Stimulated activated memory B cell treated with anti-CD40 and anti-IgM and Interleukin-4, amounts not matched to agents 10 μg/mL and 1 μg/mL and 100 μg/mL, for 72 hours (primary cell): Measurements from ENCODE around the gene HIF1AN.

Experiments
- ATAC-seq: fragments of 150-1000 bp; cut with Tn5 transposase; 2 replicates; pipeline ENCODE4 v1.10.0; 2021
- H3K27ac Mint-ChIP-seq: one replicate; pipeline ENCODE4 v1.8.0; 2022; ENCODE audit warnings: mild to moderate bottlenecking, mixed read lengths
- H3K27me3 Mint-ChIP-seq: one replicate; pipeline ENCODE4 v1.8.0; 2022; ENCODE audit warnings: mixed read lengths
- H3K36me3 Mint-ChIP-seq: one replicate; pipeline ENCODE4 v1.8.0; 2022; ENCODE audit warnings: mixed read lengths
- H3K4me1 Mint-ChIP-seq: one replicate; pipeline ENCODE4 v1.8.0; 2022; ENCODE audit warnings: mixed read lengths
- H3K4me3 Mint-ChIP-seq: one replicate; pipeline ENCODE4 v1.8.0; 2022; ENCODE audit warnings: mild to moderate bottlenecking, moderate library complexity, mixed read lengths
- H3K9me3 Mint-ChIP-seq: one replicate; pipeline ENCODE4 v1.8.0; 2022; ENCODE audit warnings: mixed read lengths

HIF1AN gene

GRCh38 chr10:100534726-100535125 is 1.0 kb upstream of the HIF1AN start:
- H3K4me3 Mint-ChIP-seq, result no peak overlapping the region
- no peaks in the 10 kb centered on the region for H3K27me3 Mint-ChIP-seq
- H3K4me1 Mint-ChIP-seq, result peaks cover 7% of the 10 kb centered on the region
- no peak overlapping the region for H3K27ac Mint-ChIP-seq
- no peaks in the 10 kb centered on the region for H3K9me3 Mint-ChIP-seq
- ATAC-seq, result no peak
- H3K36me3 Mint-ChIP-seq, result peaks cover 6% of the 10 kb centered on the region

- H3K9me3 Mint-ChIP-seq, result no peaks in the 10 kb centered on the region
- H3K4me3 Mint-ChIP-seq, result no peak overlapping the region
- no peak overlapping the region for H3K27ac Mint-ChIP-seq
- peaks cover 9% of the 10 kb centered on the region for H3K36me3 Mint-ChIP-seq
- H3K27me3 Mint-ChIP-seq, result no peaks in the 10 kb centered on the region
- peak; percentile 2 for ATAC-seq
- peaks cover 1% of the 10 kb centered on the region for H3K4me1 Mint-ChIP-seq
Measured at GRCh38 chr10:100535338-100535714, 417 bp upstream of the HIF1AN start.

- Mint-ChIP-seq H3K4me3 (peak overlapping the region; percentile 28), H3K9me3 (no peaks in the 10 kb centered on the region), H3K36me3 (peaks cover 26% of the 10 kb centered on the region), H3K4me1 (no peaks in the 10 kb centered on the region), H3K27ac (no peak overlapping the region), H3K27me3 (no peaks in the 10 kb centered on the region)
- ATAC-seq, result no peak
Measured at GRCh38 chr10:100537475-100537874, 1.7 kb downstream of the HIF1AN start.

DNA sequence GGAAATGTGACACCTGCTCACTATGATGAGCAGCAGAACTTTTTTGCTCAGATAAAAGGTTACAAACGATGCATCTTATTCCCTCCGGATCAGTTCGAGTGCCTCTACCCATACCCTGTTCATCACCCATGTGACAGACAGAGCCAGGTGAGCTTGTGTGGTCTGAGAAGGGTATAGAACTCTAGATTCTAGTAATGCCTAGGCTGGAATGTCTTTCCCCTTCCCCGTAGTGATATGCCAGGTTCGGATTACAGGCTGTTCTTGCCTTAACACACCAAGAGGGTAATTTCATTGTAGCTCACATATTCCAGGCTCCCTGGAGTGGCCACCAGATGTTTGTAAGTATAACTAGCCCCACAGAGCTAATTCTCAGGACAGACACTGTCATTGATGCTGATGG is 9.2 kb downstream of the HIF1AN start:
- no peak for ATAC-seq
- H3K9me3 Mint-ChIP-seq, result no peaks in the 10 kb centered on the region

GRCh38 chr10:100551196-100551595 is 15.5 kb downstream of the HIF1AN start:
- H3K27ac Mint-ChIP-seq, result no peak overlapping the region
- peaks cover 30% of the 10 kb centered on the region for H3K4me1 Mint-ChIP-seq
- no peaks in the 10 kb centered on the region for H3K27me3 Mint-ChIP-seq
- peaks cover 66% of the 10 kb centered on the region for H3K36me3 Mint-ChIP-seq
- ATAC-seq, result peak; percentile 69
- no peak overlapping the region for H3K4me3 Mint-ChIP-seq
- H3K9me3 Mint-ChIP-seq, result no peaks in the 10 kb centered on the region

More for the DNA sequence above, 9.2 kb downstream of the HIF1AN start:
- Mint-ChIP-seq H3K4me1 (no peaks in the 10 kb centered on the region), H3K4me3 (no peak overlapping the region), H3K36me3 (peaks cover 88% of the 10 kb centered on the region), H3K27ac (no peak overlapping the region), H3K27me3 (no peaks in the 10 kb centered on the region)

- Mint-ChIP-seq H3K27me3 (no peaks in the 10 kb centered on the region), H3K9me3 (no peaks in the 10 kb centered on the region), H3K27ac (no peak overlapping the region), H3K4me1 (peaks cover 30% of the 10 kb centered on the region), H3K36me3 (peaks cover 64% of the 10 kb centered on the region), H3K4me3 (no peak overlapping the region)
- ATAC-seq, result no peak
Measured at GRCh38 chr10:100551738-100552137, 16.0 kb downstream of the HIF1AN start.

DNA sequence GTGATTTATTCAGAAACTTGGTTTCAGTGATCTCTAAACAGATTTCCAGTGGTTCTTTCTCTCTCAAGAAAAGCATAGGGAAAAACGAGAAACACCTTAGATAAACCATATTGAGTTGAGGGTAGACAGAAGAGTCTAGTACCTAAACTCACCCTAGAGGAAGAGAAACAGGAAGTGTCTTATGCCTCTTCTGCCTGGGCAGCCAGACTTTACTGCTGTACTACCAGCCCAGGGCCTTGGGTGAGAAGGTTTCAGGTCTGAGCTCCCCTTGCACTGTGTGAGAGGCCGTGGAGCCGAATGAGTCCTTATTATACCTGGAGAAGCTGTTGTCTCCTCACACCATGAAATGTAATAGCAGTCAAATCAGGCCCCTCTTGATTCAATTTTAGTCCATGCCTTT is 18.2 kb downstream of the HIF1AN start:
- Mint-ChIP-seq H3K9me3 (no peaks in the 10 kb centered on the region), H3K4me3 (no peak overlapping the region), H3K4me1 (peaks cover 30% of the 10 kb centered on the region), H3K27ac (no peak overlapping the region), H3K36me3 (peaks cover 55% of the 10 kb centered on the region), H3K27me3 (no peaks in the 10 kb centered on the region)
- no peak for ATAC-seq

DNA sequence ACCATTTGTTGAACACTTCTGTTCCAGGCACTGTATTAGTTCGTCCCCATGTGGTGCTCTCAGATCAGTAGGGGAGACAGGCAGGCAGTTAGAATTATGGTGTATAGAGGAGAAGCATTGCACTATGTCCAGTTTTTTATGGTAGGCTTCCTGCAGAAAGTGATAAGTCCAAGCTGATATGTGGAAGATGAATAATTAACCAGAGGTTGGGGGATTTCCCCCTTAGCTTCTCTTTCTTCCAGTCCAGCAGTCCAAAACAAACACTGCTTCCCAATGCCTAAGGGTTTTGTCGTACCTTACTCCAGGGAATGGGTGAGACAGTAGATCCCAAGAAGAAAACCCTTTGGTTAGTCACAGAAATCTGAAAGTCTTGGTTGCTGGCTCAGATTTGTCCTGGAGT is 19.2 kb downstream of the HIF1AN start:
- H3K9me3 Mint-ChIP-seq, result no peaks in the 10 kb centered on the region
- no peak for ATAC-seq
- no peaks in the 10 kb centered on the region for H3K27me3 Mint-ChIP-seq
- H3K27ac Mint-ChIP-seq, result no peak overlapping the region
- H3K4me3 Mint-ChIP-seq, result no peak overlapping the region
- H3K4me1 Mint-ChIP-seq, result peaks cover 30% of the 10 kb centered on the region
- peaks cover 46% of the 10 kb centered on the region for H3K36me3 Mint-ChIP-seq

GRCh38 chr10:100560248-100560647 is 24.5 kb downstream of the HIF1AN start:
- H3K27me3 Mint-ChIP-seq, result peaks cover 34% of the 10 kb centered on the region
- H3K27ac Mint-ChIP-seq, result no peak overlapping the region
- no peak overlapping the region for H3K4me3 Mint-ChIP-seq
- no peak for ATAC-seq
- H3K36me3 Mint-ChIP-seq, result peaks cover 28% of the 10 kb centered on the region
- H3K4me1 Mint-ChIP-seq, result peaks cover 7% of the 10 kb centered on the region
- no peaks in the 10 kb centered on the region for H3K9me3 Mint-ChIP-seq

GRCh38 chr10:100561005-100561404 is 25.3 kb downstream of the HIF1AN start:
- no peaks in the 10 kb centered on the region for H3K9me3 Mint-ChIP-seq
- H3K27me3 Mint-ChIP-seq, result peaks cover 41% of the 10 kb centered on the region
- ATAC-seq, result no peak
- H3K4me1 Mint-ChIP-seq, result peaks cover 7% of the 10 kb centered on the region
- no peak overlapping the region for H3K4me3 Mint-ChIP-seq
- H3K27ac Mint-ChIP-seq, result no peak overlapping the region
- peaks cover 23% of the 10 kb centered on the region for H3K36me3 Mint-ChIP-seq

DNA sequence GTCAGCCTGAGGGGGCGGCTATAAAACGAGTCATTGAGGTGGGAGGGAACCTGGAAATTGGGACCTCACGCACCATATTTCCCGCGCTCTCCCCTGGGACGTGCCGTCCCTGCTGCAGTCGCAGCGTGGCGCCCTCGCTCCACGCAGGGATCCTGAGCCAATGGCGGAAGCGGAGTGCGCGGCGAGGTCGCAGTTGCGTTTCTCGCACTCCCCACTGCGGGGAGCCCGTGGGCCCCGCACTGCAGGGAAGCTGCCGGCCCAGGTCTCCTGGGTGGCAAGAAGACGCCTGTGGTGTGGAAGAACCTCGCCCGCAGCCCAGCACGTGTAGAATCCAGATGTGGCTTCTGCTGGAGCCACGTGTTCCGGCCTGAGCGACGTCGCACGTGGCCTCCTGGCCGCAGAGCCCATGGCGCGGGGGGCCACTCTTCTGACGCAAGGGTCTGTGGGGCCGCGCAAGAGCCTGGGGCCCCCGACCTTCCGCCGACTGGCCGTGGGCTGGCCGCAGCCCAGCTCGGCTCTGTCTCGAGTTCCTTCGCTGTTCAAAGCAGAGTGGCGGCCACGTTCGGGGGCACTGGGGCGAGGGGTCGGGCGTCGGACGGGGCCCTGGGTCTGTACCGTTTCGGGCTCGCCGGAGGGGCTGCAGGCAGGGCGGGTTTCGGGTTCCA is 26.4 kb downstream of the HIF1AN start:
- Mint-ChIP-seq H3K36me3 (peaks cover 16% of the 10 kb centered on the region), H3K4me1 (peaks cover 7% of the 10 kb centered on the region), H3K4me3 (no peak overlapping the region), H3K27ac (no peak overlapping the region), H3K27me3 (peaks cover 52% of the 10 kb centered on the region), H3K9me3 (no peaks in the 10 kb centered on the region)
- ATAC-seq, result peak; percentile 81

DNA sequence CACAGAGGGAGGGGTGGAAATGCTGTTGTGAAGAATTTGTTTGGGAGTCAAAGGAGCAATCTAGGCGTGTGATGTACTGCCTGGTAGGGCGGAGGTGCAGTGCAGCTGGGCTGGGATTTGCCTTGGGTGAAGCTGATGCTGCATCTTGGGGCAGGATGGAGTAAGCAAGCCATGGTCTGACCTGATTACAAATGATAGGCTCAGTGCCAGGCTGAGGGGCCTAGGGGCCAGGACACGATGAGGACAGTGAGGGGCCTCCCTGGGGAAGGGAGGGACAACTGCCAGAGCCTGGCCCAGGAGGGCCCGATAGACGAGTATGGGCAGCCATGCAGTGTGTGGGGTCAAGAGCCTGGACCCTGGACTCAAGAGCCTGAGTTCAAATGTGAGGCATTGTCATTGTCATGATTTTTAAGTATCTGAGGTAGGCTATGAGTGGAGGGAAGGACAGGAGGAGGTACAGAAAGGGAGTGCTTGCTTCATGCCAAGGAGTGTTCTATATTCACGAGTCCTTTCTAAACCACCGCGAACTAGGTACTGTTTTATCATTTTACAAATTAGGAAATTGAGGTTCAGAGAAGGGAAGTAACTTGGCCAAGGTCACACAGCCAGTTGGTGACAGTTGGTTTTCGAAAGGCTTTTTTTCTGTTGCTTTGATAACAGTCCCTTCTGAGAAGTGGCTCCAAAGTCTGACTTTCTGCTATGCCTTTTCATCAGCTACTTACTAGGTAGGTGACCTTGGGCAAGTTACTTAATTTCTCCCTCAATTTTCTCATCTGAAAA is 29.7 kb downstream of the HIF1AN start:
- H3K4me1 Mint-ChIP-seq, result peaks cover 7% of the 10 kb centered on the region
- no peaks in the 10 kb centered on the region for H3K9me3 Mint-ChIP-seq
- no peak overlapping the region for H3K27ac Mint-ChIP-seq
- H3K36me3 Mint-ChIP-seq, result peaks cover 4% of the 10 kb centered on the region
- no peak overlapping the region for H3K4me3 Mint-ChIP-seq
- no peak for ATAC-seq
- H3K27me3 Mint-ChIP-seq, result peaks cover 59% of the 10 kb centered on the region

- H3K4me3 Mint-ChIP-seq, result no peak overlapping the region
- H3K27me3 Mint-ChIP-seq, result peaks cover 47% of the 10 kb centered on the region
Measured at GRCh38 chr10:100566561-100566960, 30.8 kb downstream of the HIF1AN start.

GRCh38 chr10:100567249-100567648 is 31.5 kb downstream of the HIF1AN start:
- Mint-ChIP-seq H3K27ac (no peak overlapping the region), H3K4me1 (no peaks in the 10 kb centered on the region)

More at GRCh38 chr10:100566561-100566960, 30.8 kb downstream of the HIF1AN start:
- Mint-ChIP-seq H3K9me3 (no peaks in the 10 kb centered on the region), H3K4me1 (peaks cover under 1% of the 10 kb centered on the region), H3K27ac (no peak overlapping the region), H3K36me3 (no peaks in the 10 kb centered on the region)
- ATAC-seq, result no peak

GRCh38 chr10:100567826-100568225 is 32.1 kb downstream of the HIF1AN start:
- ATAC-seq, result no peak
- no peak overlapping the region for H3K4me3 Mint-ChIP-seq
- peaks cover 48% of the 10 kb centered on the region for H3K27me3 Mint-ChIP-seq
- H3K9me3 Mint-ChIP-seq, result no peaks in the 10 kb centered on the region
- H3K27ac Mint-ChIP-seq, result no peak overlapping the region
- H3K4me1 Mint-ChIP-seq, result no peaks in the 10 kb centered on the region
- no peaks in the 10 kb centered on the region for H3K36me3 Mint-ChIP-seq

More at GRCh38 chr10:100567249-100567648, 31.5 kb downstream of the HIF1AN start:
- peaks cover 45% of the 10 kb centered on the region for H3K27me3 Mint-ChIP-seq
- H3K4me3 Mint-ChIP-seq, result no peak overlapping the region
- H3K36me3 Mint-ChIP-seq, result no peaks in the 10 kb centered on the region
- no peaks in the 10 kb centered on the region for H3K9me3 Mint-ChIP-seq
- no peak for ATAC-seq

GRCh38 chr10:100568912-100569311 is 33.2 kb downstream of the HIF1AN start:
- Mint-ChIP-seq H3K4me1 (no peaks in the 10 kb centered on the region), H3K36me3 (no peaks in the 10 kb centered on the region), H3K27ac (no peak overlapping the region), H3K4me3 (no peak overlapping the region), H3K27me3 (peaks cover 51% of the 10 kb centered on the region), H3K9me3 (no peaks in the 10 kb centered on the region)
- ATAC-seq, result no peak
